Measurements from ENCODE around the gene PRUNE1. TPM values are rescaled to one million over a fixed set of nuclear protein-coding genes. Genes with fewer than 3 reads are reported as not detected.

Gene PRUNE1
- total RNA-seq, 1 donor from 2014 or later: 16.7 TPM

DNA sequence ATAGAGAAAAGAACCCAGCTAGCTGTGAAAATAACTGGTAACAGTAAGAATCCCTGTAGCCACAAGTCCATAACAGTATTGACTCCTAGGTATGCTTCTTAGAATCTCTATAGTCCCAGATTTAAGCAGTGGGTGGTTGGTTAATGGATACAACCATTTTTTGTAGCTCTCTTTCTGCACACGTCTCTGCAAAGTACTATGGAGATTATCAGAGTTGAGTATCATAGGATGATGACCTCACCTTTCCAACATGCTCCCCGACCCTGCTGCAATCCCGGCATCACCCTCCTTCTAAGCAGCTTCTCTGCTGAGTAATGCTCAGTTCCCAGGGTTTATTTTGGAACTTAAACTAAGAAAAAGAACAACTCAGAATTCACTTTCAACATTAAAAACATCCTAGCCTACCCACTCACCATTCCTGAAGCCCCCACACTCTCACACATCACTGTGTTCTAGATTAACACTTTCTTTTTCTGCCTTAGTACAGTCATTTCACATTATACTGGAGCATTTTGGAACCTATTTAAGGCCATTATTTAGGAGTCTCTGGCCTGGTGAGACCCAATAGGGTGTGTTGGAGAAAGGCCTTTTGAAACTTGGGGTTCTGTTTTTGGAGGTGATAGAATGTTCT, 54.6 kb downstream of the PRUNE1 start:
- Mint-ChIP-seq H3K4me3 (ENCODE audit: unreplicated experiment) (peak overlapping the region; percentile 98), H3K27me3 (ENCODE audit: unreplicated experiment) (peaks cover 4% of the 10 kb centered on the region), H3K27ac (ENCODE audit: unreplicated experiment) (peak overlapping the region; percentile 39), H3K36me3 (ENCODE audit: low read depth, unreplicated experiment) (peaks cover 22% of the 10 kb centered on the region), H3K4me1 (ENCODE audit: unreplicated experiment) (peaks cover 36% of the 10 kb centered on the region), H3K9me3 (ENCODE audit: unreplicated experiment) (no peaks in the 10 kb centered on the region)
- TF ChIP-seq, protein P1, sequence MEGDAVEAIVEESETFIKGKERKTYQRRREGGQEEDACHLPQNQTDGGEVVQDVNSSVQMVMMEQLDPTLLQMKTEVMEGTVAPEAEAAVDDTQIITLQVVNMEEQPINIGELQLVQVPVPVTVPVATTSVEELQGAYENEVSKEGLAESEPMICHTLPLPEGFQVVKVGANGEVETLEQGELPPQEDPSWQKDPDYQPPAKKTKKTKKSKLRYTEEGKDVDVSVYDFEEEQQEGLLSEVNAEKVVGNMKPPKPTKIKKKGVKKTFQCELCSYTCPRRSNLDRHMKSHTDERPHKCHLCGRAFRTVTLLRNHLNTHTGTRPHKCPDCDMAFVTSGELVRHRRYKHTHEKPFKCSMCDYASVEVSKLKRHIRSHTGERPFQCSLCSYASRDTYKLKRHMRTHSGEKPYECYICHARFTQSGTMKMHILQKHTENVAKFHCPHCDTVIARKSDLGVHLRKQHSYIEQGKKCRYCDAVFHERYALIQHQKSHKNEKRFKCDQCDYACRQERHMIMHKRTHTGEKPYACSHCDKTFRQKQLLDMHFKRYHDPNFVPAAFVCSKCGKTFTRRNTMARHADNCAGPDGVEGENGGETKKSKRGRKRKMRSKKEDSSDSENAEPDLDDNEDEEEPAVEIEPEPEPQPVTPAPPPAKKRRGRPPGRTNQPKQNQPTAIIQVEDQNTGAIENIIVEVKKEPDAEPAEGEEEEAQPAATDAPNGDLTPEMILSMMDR (IDR thresholded peaks at IDR 0.05; ENCODE audit: unreplicated experiment): no peak
- no peak for DNase-seq (ENCODE audit: low spot score)

DNA sequence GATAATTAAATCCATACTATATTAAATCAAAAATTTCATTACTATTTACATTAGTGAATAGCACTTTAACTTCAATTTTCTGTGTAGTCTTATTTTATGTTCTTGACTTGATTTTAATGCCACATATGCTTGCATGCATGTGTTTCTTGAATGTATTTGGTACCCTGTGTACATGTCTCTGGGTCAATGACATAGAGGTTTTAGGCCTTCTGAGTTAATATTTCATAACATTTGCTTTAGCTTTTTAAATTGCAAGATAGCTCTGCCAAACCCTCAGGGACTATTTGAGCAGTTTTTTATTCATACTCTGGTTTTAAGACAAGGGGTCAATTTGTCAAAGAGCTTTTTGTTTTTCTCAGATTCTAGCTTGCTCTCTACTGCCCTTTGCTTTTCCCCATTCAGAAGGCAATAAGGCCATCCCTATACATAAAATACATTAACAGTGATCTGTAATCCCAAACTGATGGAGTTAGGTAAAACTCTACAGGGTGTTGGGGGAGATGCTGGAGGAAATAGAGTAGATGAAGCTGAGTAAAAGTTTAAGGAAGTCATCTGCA, 56.9 kb downstream of the PRUNE1 start:
- Mint-ChIP-seq H3K4me1 (ENCODE audit: unreplicated experiment) (peaks cover 28% of the 10 kb centered on the region), H3K27me3 (ENCODE audit: unreplicated experiment) (peaks cover 2% of the 10 kb centered on the region), H3K27ac (ENCODE audit: unreplicated experiment) (peak overlapping the region; percentile 90), H3K9me3 (ENCODE audit: unreplicated experiment) (no peaks in the 10 kb centered on the region), H3K4me3 (ENCODE audit: unreplicated experiment) (peak overlapping the region; percentile 84), H3K36me3 (ENCODE audit: low read depth, unreplicated experiment) (peaks cover 13% of the 10 kb centered on the region)
- TF ChIP-seq, protein P1 (IDR thresholded peaks at IDR 0.05; ENCODE audit: unreplicated experiment): no peak
- DNase-seq (ENCODE audit: low spot score): no peak

DNA sequence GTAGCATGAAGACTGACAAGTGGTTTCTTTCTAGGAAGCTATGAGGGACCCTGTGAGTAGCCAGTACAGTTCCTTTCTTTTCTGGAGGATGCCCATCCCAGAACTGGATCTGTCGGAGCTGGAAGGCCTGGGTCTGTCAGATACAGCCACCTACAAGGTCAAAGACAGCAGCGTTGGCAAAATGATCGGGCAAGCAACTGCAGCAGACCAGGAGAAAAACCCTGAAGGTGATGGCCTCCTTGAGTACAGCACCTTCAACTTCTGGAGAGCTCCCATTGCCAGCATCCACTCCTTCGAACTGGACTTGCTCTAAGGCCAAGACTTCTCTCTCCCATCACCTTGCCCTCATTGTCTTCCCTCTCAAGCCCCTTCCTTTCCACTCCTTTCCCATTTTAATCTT, 58.9 kb downstream of the PRUNE1 start:
- no peak overlapping the region for H3K4me3 Mint-ChIP-seq (ENCODE audit: unreplicated experiment)
- no peak for DNase-seq (ENCODE audit: low spot score)
- no peak overlapping the region for H3K27ac Mint-ChIP-seq (ENCODE audit: unreplicated experiment)
- H3K36me3 Mint-ChIP-seq (ENCODE audit: low read depth, unreplicated experiment): peaks cover 9% of the 10 kb centered on the region
- H3K9me3 Mint-ChIP-seq (ENCODE audit: unreplicated experiment): no peaks in the 10 kb centered on the region
- TF ChIP-seq, protein P1 (IDR thresholded peaks at IDR 0.05; ENCODE audit: unreplicated experiment): no peak
- peaks cover 9% of the 10 kb centered on the region for H3K27me3 Mint-ChIP-seq (ENCODE audit: unreplicated experiment)
- peaks cover 20% of the 10 kb centered on the region for H3K4me1 Mint-ChIP-seq (ENCODE audit: unreplicated experiment)

DNA sequence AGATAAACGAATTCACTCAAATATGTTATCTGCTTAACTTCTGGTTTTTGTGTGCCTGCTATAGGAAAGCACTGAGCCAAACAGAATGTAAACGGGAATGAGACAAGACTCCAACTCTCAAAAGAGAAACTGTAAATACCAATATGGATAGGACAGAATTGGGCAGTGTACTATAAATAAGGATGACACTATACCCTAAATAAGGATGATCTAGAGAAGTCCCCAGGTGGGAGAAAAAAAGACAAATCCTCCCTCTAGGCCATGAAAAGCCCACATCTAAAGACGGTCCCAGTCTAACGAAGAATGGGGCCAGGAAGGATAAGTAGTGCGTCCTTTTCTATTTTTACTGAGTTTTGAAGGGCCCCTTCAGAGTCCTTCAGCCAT, 60.8 kb downstream of the PRUNE1 start:
- Mint-ChIP-seq H3K27ac (ENCODE audit: unreplicated experiment) (peak overlapping the region; percentile 13), H3K27me3 (ENCODE audit: unreplicated experiment) (peaks cover 9% of the 10 kb centered on the region), H3K36me3 (ENCODE audit: low read depth, unreplicated experiment) (peaks cover 9% of the 10 kb centered on the region), H3K9me3 (ENCODE audit: unreplicated experiment) (no peaks in the 10 kb centered on the region), H3K4me1 (ENCODE audit: unreplicated experiment) (peaks cover 13% of the 10 kb centered on the region), H3K4me3 (ENCODE audit: unreplicated experiment) (peak overlapping the region; percentile 7)
- DNase-seq (ENCODE audit: low spot score): no peak
- TF ChIP-seq, protein P1 (IDR thresholded peaks at IDR 0.05; ENCODE audit: unreplicated experiment): no peak
